K562 (cell line): ENCODE measurements around the gene RNF168.
"Not testable (repeated sequence)": the region's sequence is repeated elsewhere in the genome, so short reads cannot be mapped to it uniquely, and the experiment has no call there.

ENCODE experiments used
- MCM2 ChIP-seq: fragments of 450-650 bp; IDR thresholded peaks from 2 replicates; pipeline ENCODE4 v1.6.1; 2017; ENCODE audit warnings: low read depth, mild to moderate bottlenecking
- POLR2A ChIP-seq: fragments of 450-650 bp; conservative IDR thresholded peaks from 2 replicates; pipeline ENCODE4 v1.6.1; 2016
- RCOR1 ChIP-seq, 2 experiments: IDR thresholded peaks; 2 replicates each; pipeline ENCODE4 v1.6.1; 2012; ENCODE audit warnings: low read depth in 2 of 2, low read length in 2 of 2, borderline replicate concordance in 1 of 2, improper control_type of control experiment in 1 of 2
- ZNF165 ChIP-seq: fragments of 250-450 bp; sonication (Bioruptor Pico); IDR thresholded peaks from 2 replicates; pipeline ENCODE4 v1.4.0; 2020; ENCODE audit warnings: borderline replicate concordance
- TF ChIP-seq, protein P1 (sequence below), 3 experiments: IDR thresholded peaks in 2 of 3; conservative IDR thresholded peaks in 1 of 3; 2 replicates each; pipeline ENCODE4 v1.5.1; 2011 to 2012; ENCODE audit warnings: low read length in 3 of 3, mild to moderate bottlenecking in 3 of 3, control low read depth in 2 of 3, improper control_type of control experiment in 1 of 3, inconsistent platforms in 1 of 3, low read depth in 1 of 3, mixed read lengths in 1 of 3, moderate library complexity in 1 of 3; ENCODE audit not compliant: insufficient read depth in 2 of 3
- TF ChIP-seq, protein P2 (sequence below), 2 experiments: fragments of 450-650 bp in 1 of 2; sonication (generic) in 1 of 2; formaldehyde crosslinking in 1 of 2; IDR thresholded peaks in 1 of 2; conservative IDR thresholded peaks in 1 of 2; 2 replicates each; pipeline versions ENCODE4 v1.6.1 to v1.8.1; 2016 to 2023; ENCODE audit warnings: mild to moderate bottlenecking in 2 of 2, moderate library complexity in 2 of 2, inconsistent platforms in 1 of 2, missing genetic modification reagents in 1 of 2

DNA sequence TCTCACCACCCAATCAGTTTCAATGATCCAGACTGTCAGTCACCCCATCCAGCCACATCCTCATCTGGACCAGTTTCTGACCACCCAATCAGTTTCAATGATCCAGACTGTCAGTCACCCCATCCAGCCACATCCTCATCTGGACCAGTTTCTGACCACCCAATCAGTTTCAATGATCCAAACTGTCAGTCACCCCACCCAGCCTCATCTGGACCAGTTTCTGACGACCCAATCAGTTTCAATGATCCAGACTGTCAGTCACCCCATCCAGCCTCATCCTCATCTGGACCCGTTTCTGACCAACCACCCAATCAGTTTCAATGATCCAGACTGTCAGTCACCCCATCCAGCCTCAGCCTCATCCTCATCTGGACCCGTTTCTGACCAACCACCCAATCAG lies 33.4 kb downstream of the RNF168 start:
- TF ChIP-seq RCOR1 (IDR thresholded peaks at IDR 0.05; ENCODE audit: borderline replicate concordance in 1 of 2, low read depth in 2 of 2, low read length in 2 of 2); MCM2; ZNF165 (CRISPR knock-in tag); POLR2A: not testable (repeated sequence)
- TF ChIP-seq, protein P1, sequence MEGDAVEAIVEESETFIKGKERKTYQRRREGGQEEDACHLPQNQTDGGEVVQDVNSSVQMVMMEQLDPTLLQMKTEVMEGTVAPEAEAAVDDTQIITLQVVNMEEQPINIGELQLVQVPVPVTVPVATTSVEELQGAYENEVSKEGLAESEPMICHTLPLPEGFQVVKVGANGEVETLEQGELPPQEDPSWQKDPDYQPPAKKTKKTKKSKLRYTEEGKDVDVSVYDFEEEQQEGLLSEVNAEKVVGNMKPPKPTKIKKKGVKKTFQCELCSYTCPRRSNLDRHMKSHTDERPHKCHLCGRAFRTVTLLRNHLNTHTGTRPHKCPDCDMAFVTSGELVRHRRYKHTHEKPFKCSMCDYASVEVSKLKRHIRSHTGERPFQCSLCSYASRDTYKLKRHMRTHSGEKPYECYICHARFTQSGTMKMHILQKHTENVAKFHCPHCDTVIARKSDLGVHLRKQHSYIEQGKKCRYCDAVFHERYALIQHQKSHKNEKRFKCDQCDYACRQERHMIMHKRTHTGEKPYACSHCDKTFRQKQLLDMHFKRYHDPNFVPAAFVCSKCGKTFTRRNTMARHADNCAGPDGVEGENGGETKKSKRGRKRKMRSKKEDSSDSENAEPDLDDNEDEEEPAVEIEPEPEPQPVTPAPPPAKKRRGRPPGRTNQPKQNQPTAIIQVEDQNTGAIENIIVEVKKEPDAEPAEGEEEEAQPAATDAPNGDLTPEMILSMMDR (IDR thresholded peaks at IDR 0.05 in 2 of 3, conservative IDR thresholded peaks at IDR 0.05 in 1 of 3; ENCODE audit: insufficient read depth in 2 of 3, low read depth in 1 of 3, low read length in 3 of 3), result not testable (repeated sequence)
- TF ChIP-seq, protein P2, sequence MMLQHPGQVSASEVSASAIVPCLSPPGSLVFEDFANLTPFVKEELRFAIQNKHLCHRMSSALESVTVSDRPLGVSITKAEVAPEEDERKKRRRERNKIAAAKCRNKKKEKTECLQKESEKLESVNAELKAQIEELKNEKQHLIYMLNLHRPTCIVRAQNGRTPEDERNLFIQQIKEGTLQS (IDR thresholded peaks at IDR 0.05), result not testable (repeated sequence)
- TF ChIP-seq, protein P2 (CRISPR knock-in tag; conservative IDR thresholded peaks at IDR 0.05), result not testable (repeated sequence)
